WTC11 (cell line): ENCODE data around the gene SIM2. TPM values are rescaled to one million over a fixed set of nuclear protein-coding genes. Genes with fewer than 3 reads are reported as not detected.
A peak's percentile ranks its signal among the peaks of the same experiment; 100 is the strongest.

Experiments used
- ATAC-seq: fragments of 200-7000 bp; cut with Tn5 transposase; 2 replicates; pipeline ENCODE4 v1.10.0; 2021; ENCODE audit warnings: mild to moderate bottlenecking, moderate library complexity
- CTCF ChIA-PET: fragments of 300-600 bp; sonication (Branson Sonifier 250); formaldehyde crosslinking; loops from one replicate; lab custom pipeline; 2021; ENCODE audit warnings: antibody characterized with exemption; lab: Charles Lee
- POLR2A ChIA-PET: fragments of 350-600 bp; sonication (Branson Sonifier 250); formaldehyde crosslinking; loops from one replicate; lab custom pipeline; 2021; ENCODE audit warnings: antibody characterized with exemption; lab: Charles Lee
- DNase-seq: peaks from one replicate; pipeline ENCODE4 v3.0.0; 2021; ENCODE audit warnings: low spot score
- H3K27ac Mint-ChIP-seq: 2 replicates; pipeline ENCODE4 v1.8.0; 2021; ENCODE audit warnings: mixed read lengths
- H3K27me3 Mint-ChIP-seq: 2 replicates; pipeline ENCODE4 v1.8.0; 2021; ENCODE audit warnings: low read depth, mild to moderate bottlenecking, moderate library complexity, mixed read lengths
- H3K36me3 Mint-ChIP-seq: 2 replicates; pipeline ENCODE4 v1.8.0; 2021; ENCODE audit warnings: mixed read lengths
- H3K4me1 Mint-ChIP-seq: 2 replicates; pipeline ENCODE4 v1.8.0; 2022; ENCODE audit warnings: mixed read lengths
- H3K4me3 Mint-ChIP-seq: 2 replicates; pipeline ENCODE4 v1.8.0; 2021; ENCODE audit warnings: mild to moderate bottlenecking, moderate library complexity, mixed read lengths
- H3K9me3 Mint-ChIP-seq: 2 replicates; pipeline ENCODE4 v1.8.0; 2021; ENCODE audit warnings: mixed read lengths
- ATF2 ChIP-seq: sonication (generic); formaldehyde crosslinking; IDR thresholded peaks from 2 replicates; pipeline ENCODE4 v1.8.1; 2022; ENCODE audit warnings: low read depth, missing genetic modification reagents, borderline replicate concordance
- CREB1 ChIP-seq: sonication (generic); formaldehyde crosslinking; IDR thresholded peaks from 2 replicates; pipeline ENCODE4 v1.8.0; 2023; ENCODE audit warnings: mild to moderate bottlenecking, missing genetic modification reagents
- ERG ChIP-seq: fragments of 250-450 bp; sonication (Bioruptor Pico); IDR thresholded peaks from 2 replicates; pipeline ENCODE4 v1.8.0; 2021; ENCODE audit warnings: mild to moderate bottlenecking
- GTF2I ChIP-seq: fragments of 250-450 bp; sonication (Bioruptor Pico); conservative IDR thresholded peaks from 2 replicates; pipeline ENCODE4 v1.4.0; 2021; ENCODE audit warnings: mild to moderate bottlenecking
- IRF2 ChIP-seq: sonication (generic); formaldehyde crosslinking; IDR thresholded peaks from 2 replicates; pipeline ENCODE4 v1.8.0; 2022; ENCODE audit warnings: low read depth, missing genetic modification reagents, borderline replicate concordance
- KAT7 ChIP-seq: sonication (generic); formaldehyde crosslinking; IDR thresholded peaks from 2 replicates; pipeline ENCODE4 v1.8.1; 2023; ENCODE audit warnings: missing genetic modification reagents, mild to moderate bottlenecking, borderline replicate concordance
- MAX ChIP-seq: sonication (generic); formaldehyde crosslinking; IDR thresholded peaks from 2 replicates; pipeline ENCODE4 v1.8.0; 2022; ENCODE audit warnings: mild to moderate bottlenecking, missing genetic modification reagents
- MLX ChIP-seq: sonication (generic); formaldehyde crosslinking; IDR thresholded peaks from 2 replicates; pipeline ENCODE4 v1.8.1; 2023; ENCODE audit warnings: mild to moderate bottlenecking, missing genetic modification reagents, moderate library complexity
- NFE2L1 ChIP-seq: sonication (generic); formaldehyde crosslinking; IDR thresholded peaks from 2 replicates; pipeline ENCODE4 v1.8.1; 2023; ENCODE audit warnings: missing genetic modification reagents
- RELA ChIP-seq: sonication (generic); formaldehyde crosslinking; IDR thresholded peaks from 2 replicates; pipeline ENCODE4 v1.8.1; 2022; ENCODE audit warnings: missing genetic modification reagents, mild to moderate bottlenecking, borderline replicate concordance
- RORB ChIP-seq: fragments of 250-450 bp; sonication (Bioruptor Pico); IDR thresholded peaks from 2 replicates; pipeline ENCODE4 v1.9.0; 2021; ENCODE audit warnings: mild to moderate bottlenecking
- SMAD3 ChIP-seq: sonication (generic); formaldehyde crosslinking; IDR thresholded peaks from 2 replicates; pipeline ENCODE4 v1.8.0; 2022; ENCODE audit warnings: missing genetic modification reagents, mild to moderate bottlenecking, borderline replicate concordance
- ZNF138 ChIP-seq: sonication (generic); formaldehyde crosslinking; conservative IDR thresholded peaks from 2 replicates; pipeline ENCODE4 v1.8.1; 2022; ENCODE audit warnings: mild to moderate bottlenecking, moderate library complexity, missing genetic modification reagents
- total RNA-seq: library from RNA; stranded (reverse); gene quantifications from 3 replicates; pipeline ENCODE4 v1.2.3, GENCODE V29; 2021
- TF ChIP-seq, protein P1 (sequence below): sonication (generic); formaldehyde crosslinking; IDR thresholded peaks from 2 replicates; pipeline ENCODE4 v1.8.1; 2023; ENCODE audit warnings: mild to moderate bottlenecking, missing genetic modification reagents, moderate library complexity
- TF ChIP-seq, protein P2 (sequence below): sonication (generic); formaldehyde crosslinking; IDR thresholded peaks from 2 replicates; pipeline ENCODE4 v1.8.0; 2022; ENCODE audit warnings: mild to moderate bottlenecking, missing genetic modification reagents
- TF ChIP-seq, protein P3 (sequence below): fragments of 250-450 bp; sonication (Bioruptor Pico); IDR thresholded peaks from 2 replicates; pipeline ENCODE4 v1.9.0; 2021; ENCODE audit warnings: mild to moderate bottlenecking
- TF ChIP-seq, protein P4 (sequence below): fragments of 250-450 bp; sonication (Bioruptor Pico); IDR thresholded peaks from 2 replicates; pipeline ENCODE4 v1.9.0; 2021; ENCODE audit warnings: mild to moderate bottlenecking, borderline replicate concordance

Gene SIM2
- total RNA-seq, 1 experiment from 2014 or later = 0.17 TPM

- POLR2A ChIA-PET = no interaction called here
- CTCF ChIA-PET = interaction anchor here (1.3 kb wide), 1 partner anchor 62 kb away, joined by 3 read pairs; no protein-coding TSS in a partner anchor
- ATAC-seq = no peak
- peaks cover 3% of the 10 kb centered on the region; the same call in 1 of the 2 replicates for H3K9me3 Mint-ChIP-seq
- no peaks in the 10 kb centered on the region for H3K36me3 Mint-ChIP-seq
- H3K4me3 Mint-ChIP-seq = no peak overlapping the region
- H3K27me3 Mint-ChIP-seq = no peaks in the 10 kb centered on the region
- no peak for TF ChIP-seq IRF2 (CRISPR knock-in tag)
- TF ChIP-seq, protein P1, sequence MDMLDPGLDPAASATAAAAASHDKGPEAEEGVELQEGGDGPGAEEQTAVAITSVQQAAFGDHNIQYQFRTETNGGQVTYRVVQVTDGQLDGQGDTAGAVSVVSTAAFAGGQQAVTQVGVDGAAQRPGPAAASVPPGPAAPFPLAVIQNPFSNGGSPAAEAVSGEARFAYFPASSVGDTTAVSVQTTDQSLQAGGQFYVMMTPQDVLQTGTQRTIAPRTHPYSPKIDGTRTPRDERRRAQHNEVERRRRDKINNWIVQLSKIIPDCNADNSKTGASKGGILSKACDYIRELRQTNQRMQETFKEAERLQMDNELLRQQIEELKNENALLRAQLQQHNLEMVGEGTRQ = no peak
- no peak for TF ChIP-seq RELA (CRISPR knock-in tag)
- no peak for TF ChIP-seq MLX (CRISPR knock-in tag)
- no peak for TF ChIP-seq SMAD3
- TF ChIP-seq KAT7 (CRISPR knock-in tag) = no peak
- no peak for TF ChIP-seq RORB
- TF ChIP-seq CREB1 (CRISPR knock-in tag) = no peak
- TF ChIP-seq, protein P2, sequence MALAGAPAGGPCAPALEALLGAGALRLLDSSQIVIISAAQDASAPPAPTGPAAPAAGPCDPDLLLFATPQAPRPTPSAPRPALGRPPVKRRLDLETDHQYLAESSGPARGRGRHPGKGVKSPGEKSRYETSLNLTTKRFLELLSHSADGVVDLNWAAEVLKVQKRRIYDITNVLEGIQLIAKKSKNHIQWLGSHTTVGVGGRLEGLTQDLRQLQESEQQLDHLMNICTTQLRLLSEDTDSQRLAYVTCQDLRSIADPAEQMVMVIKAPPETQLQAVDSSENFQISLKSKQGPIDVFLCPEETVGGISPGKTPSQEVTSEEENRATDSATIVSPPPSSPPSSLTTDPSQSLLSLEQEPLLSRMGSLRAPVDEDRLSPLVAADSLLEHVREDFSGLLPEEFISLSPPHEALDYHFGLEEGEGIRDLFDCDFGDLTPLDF (CRISPR knock-in tag) = no peak
- no peak for TF ChIP-seq ERG
- no peak for TF ChIP-seq ATF2 (CRISPR knock-in tag)
- TF ChIP-seq, protein P3, sequence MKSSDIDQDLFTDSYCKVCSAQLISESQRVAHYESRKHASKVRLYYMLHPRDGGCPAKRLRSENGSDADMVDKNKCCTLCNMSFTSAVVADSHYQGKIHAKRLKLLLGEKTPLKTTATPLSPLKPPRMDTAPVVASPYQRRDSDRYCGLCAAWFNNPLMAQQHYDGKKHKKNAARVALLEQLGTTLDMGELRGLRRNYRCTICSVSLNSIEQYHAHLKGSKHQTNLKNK (CRISPR knock-in tag) = no peak
- no peak for TF ChIP-seq MAX
- TF ChIP-seq GTF2I (CRISPR knock-in tag) = no peak
- H3K27ac Mint-ChIP-seq = no peak overlapping the region
- DNase-seq = no peak
- H3K4me1 Mint-ChIP-seq = peaks cover 19% of the 10 kb centered on the region; the same call in 1 of the 2 replicates
Measured at GRCh38 chr21:36791695-36792470, 93.0 kb downstream of the SIM2 start.

GRCh38 chr21:36792505-36792967 lies 93.6 kb downstream of the SIM2 start:
- peaks cover 19% of the 10 kb centered on the region; the same call in 1 of the 2 replicates for H3K4me1 Mint-ChIP-seq
- H3K27me3 Mint-ChIP-seq = no peaks in the 10 kb centered on the region
- H3K9me3 Mint-ChIP-seq = peaks cover 4% of the 10 kb centered on the region
- H3K4me3 Mint-ChIP-seq = no peak overlapping the region
- TF ChIP-seq, protein P4, sequence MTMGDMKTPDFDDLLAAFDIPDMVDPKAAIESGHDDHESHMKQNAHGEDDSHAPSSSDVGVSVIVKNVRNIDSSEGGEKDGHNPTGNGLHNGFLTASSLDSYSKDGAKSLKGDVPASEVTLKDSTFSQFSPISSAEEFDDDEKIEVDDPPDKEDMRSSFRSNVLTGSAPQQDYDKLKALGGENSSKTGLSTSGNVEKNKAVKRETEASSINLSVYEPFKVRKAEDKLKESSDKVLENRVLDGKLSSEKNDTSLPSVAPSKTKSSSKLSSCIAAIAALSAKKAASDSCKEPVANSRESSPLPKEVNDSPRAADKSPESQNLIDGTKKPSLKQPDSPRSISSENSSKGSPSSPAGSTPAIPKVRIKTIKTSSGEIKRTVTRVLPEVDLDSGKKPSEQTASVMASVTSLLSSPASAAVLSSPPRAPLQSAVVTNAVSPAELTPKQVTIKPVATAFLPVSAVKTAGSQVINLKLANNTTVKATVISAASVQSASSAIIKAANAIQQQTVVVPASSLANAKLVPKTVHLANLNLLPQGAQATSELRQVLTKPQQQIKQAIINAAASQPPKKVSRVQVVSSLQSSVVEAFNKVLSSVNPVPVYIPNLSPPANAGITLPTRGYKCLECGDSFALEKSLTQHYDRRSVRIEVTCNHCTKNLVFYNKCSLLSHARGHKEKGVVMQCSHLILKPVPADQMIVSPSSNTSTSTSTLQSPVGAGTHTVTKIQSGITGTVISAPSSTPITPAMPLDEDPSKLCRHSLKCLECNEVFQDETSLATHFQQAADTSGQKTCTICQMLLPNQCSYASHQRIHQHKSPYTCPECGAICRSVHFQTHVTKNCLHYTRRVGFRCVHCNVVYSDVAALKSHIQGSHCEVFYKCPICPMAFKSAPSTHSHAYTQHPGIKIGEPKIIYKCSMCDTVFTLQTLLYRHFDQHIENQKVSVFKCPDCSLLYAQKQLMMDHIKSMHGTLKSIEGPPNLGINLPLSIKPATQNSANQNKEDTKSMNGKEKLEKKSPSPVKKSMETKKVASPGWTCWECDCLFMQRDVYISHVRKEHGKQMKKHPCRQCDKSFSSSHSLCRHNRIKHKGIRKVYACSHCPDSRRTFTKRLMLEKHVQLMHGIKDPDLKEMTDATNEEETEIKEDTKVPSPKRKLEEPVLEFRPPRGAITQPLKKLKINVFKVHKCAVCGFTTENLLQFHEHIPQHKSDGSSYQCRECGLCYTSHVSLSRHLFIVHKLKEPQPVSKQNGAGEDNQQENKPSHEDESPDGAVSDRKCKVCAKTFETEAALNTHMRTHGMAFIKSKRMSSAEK = no peak
- TF ChIP-seq NFE2L1 (no peak), ZNF138 (CRISPR knock-in tag) (no peak)
- TF ChIP-seq, protein P1 = peak; percentile 54
- ChIA-PET CTCF (interaction anchor here (0.5 to 1.3 kb wide), 2 partner anchors 62 to 131 kb away, joined by 3 read pairs; no protein-coding TSS in a partner anchor), POLR2A (no interaction called here)
- DNase-seq (no peak), ATAC-seq (no peak)
- no peak overlapping the region for H3K27ac Mint-ChIP-seq
- H3K36me3 Mint-ChIP-seq = peaks cover under 1% of the 10 kb centered on the region; the same call in 1 of the 2 replicates
